AG20443 (cell line): ENCODE measurements around the gene MACROD2.
A peak's percentile ranks its signal among the peaks of the same experiment; 100 is the strongest.

Experiments used
- DNase-seq: peaks from one replicate; pipeline ENCODE4 v3.0.0; 2012; ENCODE audit warnings: low spot score, mixed read lengths

The MACROD2 gene

DNA sequence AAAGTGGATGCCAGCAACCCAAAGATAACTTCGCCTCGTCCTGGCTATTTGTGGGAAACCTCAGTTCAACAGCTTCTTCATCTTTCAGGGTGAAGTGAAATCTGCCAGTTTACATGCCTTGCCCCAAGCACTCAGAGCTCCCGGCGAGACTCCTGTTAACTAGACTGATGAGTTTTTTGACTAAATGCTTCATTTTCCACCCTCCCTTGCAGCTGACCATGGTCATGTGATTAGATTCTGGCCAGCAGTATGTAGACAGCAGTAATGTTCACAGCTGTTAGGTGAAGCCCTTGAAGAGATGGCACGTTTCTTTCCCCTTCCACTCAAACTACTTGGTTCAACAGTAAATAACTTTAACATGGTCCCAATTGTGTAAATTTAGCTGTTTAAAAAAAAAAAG is 1060.9 kb downstream of the MACROD2 start:
- DNase-seq = no peak

DNA sequence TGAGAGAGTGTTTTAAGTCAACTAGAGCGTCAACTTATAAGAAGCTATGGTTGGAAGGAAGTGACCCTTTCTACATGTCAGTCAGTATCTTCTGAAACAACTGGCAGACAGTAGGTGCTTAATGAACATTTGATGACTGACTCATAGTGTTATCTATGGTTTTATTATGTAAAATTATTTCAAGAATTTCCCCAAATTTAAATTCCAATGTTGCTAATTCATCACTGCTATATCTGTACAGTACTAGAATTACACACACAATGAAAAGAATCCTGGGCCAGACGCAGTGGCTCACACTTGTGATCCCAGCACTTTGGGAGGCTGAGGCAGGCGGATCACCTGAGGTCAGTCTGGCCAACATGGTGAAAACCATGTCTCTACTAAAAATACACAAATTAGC is 1063.5 kb downstream of the MACROD2 start:
- no peak for DNase-seq

GRCh38 chr20:15059438-15059837 is 1064.1 kb downstream of the MACROD2 start:
- no peak for DNase-seq

GRCh38 chr20:15060265-15061060 is 1065.1 kb downstream of the MACROD2 start:
- DNase-seq = no peak

DNA sequence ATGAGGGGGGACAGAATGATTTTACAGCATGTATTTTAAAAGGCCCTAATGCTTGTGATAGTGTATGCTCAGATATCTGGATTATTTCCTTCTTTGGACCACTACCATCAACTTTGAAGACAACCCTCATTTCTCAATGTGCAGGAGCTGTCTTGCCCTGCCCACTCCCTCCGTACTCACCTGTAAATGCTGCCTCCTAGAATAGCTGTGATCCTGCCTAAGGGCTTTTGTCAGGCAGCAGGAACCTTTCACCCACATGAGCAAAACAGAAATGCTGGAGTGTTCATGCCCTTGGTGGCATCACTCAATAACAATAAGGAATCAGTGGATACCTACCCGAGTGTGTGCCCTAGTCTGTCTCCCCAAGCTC is 1065.7 kb downstream of the MACROD2 start:
- DNase-seq = no peak

- DNase-seq = no peak
These were observed 1066.6 kb downstream of the MACROD2 start for GRCh38 chr20:15061955-15062354.

DNA sequence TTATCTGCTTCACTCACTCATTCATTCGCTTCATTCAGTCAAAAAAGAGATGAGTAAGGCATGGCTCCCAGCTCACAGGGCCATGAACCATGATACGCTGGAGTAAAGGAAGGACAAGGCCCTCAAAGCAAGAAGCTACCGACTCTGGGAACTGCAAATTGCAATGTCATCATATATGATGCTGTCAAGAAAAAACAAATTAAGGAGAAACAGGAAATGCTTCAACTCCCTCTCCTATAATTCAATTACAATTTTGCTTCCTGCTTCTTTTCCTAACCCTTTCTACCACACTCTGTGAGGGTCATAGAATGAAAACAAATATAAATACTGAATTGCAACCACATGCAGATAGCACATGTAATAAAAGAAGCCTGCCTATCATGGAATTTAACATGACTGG is 1067.8 kb downstream of the MACROD2 start:
- no peak for DNase-seq

- DNase-seq = no peak
These were observed 1069.4 kb downstream of the MACROD2 start for GRCh38 chr20:15064741-15065140.

- DNase-seq = peak; percentile 18
These were observed 1070.5 kb downstream of the MACROD2 start for GRCh38 chr20:15065794-15066193.

DNA sequence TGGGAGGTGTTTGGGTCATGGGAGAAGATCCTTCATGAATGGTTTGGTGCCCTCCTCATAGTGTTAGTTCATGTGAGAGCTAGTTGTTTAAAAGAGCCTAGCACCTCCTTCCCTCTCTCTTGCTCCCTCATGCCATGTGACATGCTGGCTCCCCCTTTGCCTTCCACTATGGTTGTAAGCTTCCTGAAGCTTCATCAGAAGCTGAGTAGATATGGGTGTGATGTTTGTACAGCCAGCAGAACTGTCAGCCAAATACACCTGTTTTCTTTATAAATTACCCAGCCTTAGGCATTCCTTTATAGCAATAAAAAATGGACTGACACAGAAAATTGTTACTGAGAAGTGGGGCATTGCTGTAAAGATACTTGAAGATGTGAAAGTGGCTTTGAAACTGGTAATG is 1073.2 kb downstream of the MACROD2 start:
- DNase-seq = no peak

- DNase-seq = no peak
These were observed 1074.0 kb downstream of the MACROD2 start for GRCh38 chr20:15069355-15069754.

DNA sequence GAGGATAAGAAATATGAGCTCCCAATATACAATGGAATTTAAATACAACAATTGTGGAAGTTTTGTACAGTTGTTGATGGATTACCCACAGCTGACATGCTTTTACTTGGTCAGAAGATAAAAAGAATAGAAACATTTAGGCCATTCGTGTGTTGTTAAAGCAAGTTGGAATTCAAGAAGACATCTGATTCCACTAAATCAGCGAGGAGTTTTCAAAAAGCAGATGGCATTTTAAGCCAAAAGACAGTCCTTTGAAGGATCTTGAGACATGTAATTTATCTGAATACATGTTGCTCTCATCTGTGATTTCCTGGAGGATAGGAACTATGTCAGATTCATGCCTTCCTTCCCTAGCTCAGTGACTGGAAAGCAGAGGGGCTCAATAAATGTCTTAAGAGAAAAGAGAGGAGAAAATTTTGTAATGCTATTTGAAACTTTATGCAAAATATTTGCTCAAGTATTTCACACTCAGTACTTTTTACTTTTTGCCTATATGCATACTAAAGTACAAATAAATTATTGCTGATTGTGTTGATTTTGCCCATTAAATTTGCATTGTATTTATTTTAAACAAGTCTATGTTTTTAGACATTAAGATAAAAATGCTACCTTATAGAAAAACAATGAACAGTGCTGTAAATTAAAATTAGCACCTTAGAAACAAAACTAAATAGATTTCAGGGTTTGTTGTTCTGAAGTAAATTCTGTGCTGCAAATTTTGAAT is 1075.9 kb downstream of the MACROD2 start:
- DNase-seq = no peak

- DNase-seq = no peak
These were observed 1077.0 kb downstream of the MACROD2 start for GRCh38 chr20:15072316-15072715.

GRCh38 chr20:15075586-15075985 is 1080.3 kb downstream of the MACROD2 start:
- no peak for DNase-seq

DNA sequence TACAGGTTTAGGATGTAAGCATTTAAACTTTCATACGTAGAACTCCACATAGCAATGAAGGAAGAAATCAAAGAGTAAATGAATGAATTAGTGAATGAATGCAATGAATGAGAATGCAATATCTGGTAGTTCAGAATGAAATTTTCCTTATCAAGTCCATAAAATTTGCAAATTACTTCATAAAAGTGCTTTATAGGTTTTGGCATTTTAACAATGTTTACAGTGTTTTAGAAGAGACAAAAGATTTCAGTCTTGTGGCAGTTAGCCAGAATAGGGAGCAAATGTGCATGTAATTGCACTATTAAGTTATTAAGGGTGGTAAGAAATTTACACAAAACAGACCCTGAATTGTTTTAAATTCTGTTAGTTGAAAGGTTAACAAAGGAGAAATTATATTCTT is 1081.5 kb downstream of the MACROD2 start:
- no peak for DNase-seq

DNA sequence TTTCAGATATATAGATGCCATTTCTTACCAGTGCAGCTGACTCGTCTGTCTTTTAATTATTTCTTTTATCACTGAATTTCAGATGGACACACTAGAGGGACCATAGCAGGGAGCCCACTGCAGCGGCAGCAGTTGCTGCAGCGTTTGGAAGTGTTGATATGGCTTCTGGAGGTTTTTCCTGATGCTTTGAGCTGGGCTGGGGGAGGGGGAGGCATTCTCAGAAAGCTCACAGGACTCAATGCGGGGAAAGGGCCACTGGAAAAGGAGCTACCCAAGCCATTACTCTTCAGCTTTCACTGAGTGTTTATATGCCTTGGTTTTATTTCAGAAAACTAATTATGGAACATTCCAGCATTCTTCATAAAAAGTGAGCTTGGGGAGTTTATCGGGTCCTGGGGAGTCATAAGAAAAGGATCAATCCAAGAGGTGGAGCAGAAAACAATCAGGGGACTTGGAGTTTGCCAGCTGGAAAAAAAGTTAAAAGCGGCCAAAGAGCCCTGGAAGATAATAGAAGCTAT is 1082.5 kb downstream of the MACROD2 start:
- DNase-seq = no peak

GRCh38 chr20:15079594-15080340 is 1084.5 kb downstream of the MACROD2 start:
- no peak for DNase-seq

DNA sequence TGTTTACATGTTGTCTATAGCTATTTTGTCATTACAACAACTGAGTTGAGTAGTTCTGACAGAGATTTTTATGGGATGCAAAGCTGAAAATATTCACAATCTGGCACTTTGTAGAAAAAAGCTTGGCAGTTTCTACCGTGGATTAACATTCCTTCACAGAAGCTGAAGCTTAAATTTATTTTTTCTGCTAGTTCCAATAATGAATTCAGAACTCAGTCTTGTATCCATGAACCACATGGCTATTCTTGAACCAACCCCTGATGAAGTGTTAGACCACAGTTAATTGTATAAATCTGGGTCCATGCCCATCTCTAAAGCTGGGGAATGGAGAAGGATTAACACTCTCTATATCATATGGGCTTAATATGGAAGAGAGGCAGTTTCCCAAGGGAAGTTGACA is 1085.9 kb downstream of the MACROD2 start:
- DNase-seq = no peak

DNA sequence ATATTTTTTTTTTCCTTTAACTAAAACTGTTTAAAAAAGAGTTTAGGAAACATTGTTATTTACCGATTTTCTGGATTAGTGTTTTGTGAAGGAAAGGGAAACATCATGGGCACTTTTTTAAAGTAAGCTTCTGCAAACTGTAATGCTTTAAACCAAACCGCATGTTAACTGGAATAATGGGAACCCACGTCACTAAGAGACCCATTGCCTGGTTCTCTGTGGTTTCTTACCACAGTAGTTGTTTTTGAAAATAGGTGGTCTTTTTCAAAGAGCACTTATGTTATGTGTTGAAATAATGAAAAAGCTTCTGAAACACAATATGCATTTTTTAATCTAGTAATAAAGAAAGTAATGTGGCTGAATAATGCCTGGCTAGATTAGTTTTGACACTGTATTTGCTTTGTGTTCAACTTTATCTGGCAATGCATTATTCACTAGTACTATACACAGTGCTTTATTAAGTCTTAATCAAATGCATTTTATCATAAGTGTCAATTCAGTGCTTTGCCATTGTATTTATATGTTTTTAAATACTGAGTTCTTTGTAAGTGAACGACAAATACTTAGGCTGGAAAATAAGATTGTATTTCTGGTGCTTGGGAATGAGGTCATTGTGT is 1096.2 kb downstream of the MACROD2 start:
- DNase-seq = no peak

DNA sequence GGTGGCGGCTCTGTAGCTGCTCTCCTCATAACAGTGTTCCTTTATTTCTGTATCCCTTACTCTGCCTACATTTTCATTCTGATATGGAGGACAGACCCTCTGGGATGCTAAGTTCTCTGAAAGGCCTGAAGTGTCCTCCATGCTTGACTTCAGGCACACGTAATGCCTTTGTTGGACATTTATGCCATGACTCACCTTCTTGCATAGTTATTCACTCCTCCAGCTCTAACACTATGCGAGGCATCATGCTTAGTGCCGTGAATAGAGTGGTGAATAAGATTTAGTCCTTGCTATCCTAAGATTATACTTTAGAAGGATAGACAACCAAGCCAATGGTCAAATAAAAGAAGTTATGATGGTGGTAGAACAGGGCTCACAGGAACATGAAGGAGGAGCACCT is 1103.0 kb downstream of the MACROD2 start:
- no peak for DNase-seq

DNA sequence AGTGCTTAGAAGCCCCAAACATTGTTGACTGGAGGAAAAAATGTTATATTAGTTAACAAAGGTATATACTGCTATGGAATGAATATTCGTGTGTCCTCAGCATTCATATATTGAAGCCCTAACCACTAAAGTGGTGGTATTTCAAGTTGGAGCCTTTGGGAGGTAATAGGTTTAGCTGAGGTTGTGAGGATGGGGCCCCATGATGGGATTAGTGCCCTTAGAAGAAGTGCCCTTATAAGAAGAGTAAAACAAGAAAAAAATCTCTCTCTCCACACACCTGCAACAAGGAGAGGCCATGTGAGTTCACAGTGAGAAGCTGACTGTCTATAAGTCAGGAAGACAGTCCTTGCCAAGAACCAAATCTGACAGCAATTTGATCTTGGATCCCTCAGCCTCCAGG is 1103.8 kb downstream of the MACROD2 start:
- DNase-seq = no peak

GRCh38 chr20:15100506-15101160 is 1105.3 kb downstream of the MACROD2 start:
- peak; percentile 29 for DNase-seq
